HG03469 (cell line): Measurements from ENCODE around the gene EXTL1.

Experiments used
- ATAC-seq: cut with Tn5 transposase; IDR thresholded peaks from one replicate; pipeline ENCODE4 v1.9.1; 2021; ENCODE audit warnings: mild to moderate bottlenecking, moderate library complexity, moderate number of reproducible peaks; ENCODE audit not compliant: unreplicated experiment

EXTL1 gene

GRCh38 chr1:26041978-26042377, 20.4 kb downstream of the EXTL1 start:
- no peak for ATAC-seq

GRCh38 chr1:26043765-26044164, 22.2 kb downstream of the EXTL1 start:
- ATAC-seq = no peak

- ATAC-seq = no peak
These were observed 22.8 kb downstream of the EXTL1 start for GRCh38 chr1:26044414-26044813.

DNA sequence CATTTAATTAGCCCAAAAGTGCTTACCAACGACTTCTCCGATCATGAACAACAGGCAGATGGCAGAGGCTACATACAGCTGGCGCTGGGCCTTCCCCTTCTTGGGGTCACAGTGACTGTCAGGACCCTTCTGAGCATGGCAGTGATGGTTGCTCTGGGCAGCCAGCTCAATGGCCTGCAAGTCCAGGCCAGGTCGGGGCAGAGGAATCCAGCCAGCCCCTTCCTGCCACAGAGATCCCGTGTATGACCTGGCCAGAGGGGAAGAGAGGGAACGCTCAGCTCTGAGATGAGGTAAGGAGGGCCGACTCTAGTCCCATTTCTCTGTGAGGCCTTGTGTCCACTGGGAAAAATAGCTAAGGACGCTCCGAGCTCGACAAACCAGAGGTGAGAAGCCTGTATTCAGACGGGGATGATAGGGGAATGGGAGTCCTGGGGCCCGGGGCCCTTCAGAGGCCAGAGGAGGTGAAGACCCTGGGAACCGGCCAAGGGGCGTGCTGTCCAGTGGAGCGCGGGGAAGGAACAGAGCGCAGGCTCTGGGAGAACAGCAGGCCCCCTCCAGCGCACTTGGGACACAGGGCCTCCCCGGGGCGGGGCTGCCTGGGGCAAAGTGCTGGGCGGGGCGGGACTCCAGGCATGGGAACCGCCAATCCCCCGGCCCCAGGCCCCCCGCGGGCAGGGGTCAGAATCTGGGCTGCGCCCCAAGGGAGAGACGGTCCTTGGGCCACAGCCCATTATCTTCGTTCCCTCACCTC, 23.6 kb downstream of the EXTL1 start:
- no peak for ATAC-seq

DNA sequence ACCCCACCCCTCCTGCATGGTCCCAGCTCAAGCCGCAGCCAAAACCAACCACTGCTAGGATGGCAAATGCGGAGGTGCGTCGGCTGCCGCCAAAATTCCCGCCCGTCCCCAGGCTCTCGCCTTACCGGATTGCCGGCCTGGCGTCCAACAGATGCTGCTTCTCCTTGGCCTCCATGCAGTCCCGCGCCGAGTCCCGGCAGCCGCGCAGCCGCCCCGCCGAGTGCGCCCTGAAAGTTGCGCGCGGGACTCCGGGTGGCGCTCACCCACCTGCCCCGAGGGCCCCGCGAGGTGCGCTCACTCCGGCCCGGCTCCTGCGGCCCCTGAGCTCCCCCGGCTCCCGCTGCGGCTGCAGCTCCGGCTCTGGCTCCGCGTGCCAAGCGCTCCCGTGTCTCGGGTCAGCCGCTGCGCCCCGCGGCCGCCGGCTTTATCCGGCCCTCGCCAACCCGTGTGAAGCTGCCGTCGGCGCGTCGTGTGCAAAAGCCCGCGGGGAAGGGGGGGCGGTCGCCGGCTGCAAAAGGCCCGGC, 24.2 kb downstream of the EXTL1 start, which contains the start of gene SLC30A2:
TSS of gene SLC30A2 (minus strand) at position 397 of the 524 bp plus-strand sequence. CDS start at position 175, 222 bp downstream.
- no peak for ATAC-seq

DNA sequence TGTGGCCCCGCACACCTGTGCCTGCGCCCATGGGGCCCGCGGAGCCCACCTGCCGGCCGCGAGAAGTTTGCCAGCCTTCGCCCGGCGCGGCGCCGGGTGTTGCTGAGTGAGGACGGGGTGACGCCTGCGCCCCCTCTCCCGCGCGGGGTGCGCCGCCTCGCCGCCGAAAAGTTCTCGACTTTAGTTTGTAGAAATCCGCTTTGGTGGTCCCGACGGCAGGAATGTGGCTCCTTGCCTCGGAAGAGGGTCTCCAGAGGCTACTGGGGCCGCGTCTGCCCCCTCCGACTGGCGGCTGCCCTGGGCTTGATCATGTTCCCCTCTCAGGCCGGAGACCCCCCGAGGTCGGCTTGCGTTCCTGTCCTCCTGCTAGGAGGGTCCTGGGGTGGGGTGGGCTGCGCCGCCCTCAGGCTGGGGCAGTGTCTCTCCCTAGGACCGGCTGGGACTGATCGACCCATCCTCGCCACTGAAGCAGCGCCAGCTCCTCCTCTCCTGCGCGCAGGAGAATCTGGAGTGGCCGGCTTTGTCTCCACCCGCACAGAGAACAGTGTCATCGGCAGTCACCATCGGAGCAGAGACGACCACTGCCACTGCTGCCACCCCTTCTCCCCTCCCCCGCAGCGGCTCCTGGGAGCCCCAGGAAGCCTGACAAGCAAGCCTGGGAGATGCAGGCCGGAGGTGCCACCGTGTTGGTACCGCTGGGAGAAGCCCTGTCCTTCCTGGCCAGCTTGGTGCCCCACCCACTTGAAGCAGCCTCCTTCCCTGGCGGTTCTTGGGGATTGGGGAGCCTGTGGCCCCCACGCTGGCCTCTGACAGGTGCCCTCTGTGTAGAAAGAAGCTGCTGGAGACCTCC, 24.9 kb downstream of the EXTL1 start:
- ATAC-seq = no peak

DNA sequence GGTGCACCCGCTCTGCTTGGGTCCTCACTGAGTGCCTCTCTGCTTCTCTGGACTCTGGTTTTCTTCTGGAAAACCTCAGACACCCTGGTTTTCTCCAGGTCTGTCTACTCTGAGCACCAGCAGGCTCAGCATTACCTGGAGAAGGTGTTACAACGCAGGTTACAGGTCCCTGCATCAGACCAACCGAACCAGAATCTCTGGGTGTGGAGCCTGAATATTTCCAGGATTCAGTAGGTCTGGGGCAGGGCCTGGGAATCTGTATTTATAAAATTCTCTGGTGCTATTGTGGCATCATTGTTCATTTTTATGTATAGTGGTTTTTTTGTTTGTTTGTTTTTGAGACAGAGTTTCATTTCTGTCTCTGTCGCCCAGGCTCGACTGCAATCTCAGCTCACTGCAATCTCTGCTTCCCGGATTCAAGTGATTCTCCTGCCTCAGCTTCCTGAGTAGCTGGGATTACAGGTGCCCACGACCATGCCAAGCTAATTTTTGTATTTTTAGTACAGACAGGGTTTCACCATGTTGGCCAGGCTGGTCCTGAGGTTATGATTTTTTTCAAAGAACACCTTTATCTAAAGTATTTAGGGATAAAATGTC, 25.8 kb downstream of the EXTL1 start:
- no peak for ATAC-seq

- ATAC-seq = no peak
These were observed 28.1 kb downstream of the EXTL1 start for GRCh38 chr1:26049531-26050247.

DNA sequence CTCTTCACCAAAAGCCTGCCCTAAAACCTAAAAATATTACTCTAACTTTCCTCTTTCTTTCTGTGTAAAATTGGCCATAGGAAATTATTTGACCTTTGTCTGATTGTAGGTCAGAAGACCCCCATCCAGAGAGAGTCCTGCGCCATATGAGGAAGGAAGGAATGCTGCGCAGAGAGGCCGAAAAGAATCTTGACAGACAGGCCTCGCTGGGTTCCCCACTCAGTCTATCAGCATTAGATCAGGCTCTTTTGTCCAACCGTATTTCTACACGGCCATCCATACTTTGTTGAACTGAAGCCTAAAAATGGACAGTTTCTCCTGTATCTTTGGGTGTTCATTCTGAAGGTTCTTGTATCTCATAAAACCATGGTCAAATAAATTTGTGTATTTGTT, 28.7 kb downstream of the EXTL1 start:
- ATAC-seq = no peak

DNA sequence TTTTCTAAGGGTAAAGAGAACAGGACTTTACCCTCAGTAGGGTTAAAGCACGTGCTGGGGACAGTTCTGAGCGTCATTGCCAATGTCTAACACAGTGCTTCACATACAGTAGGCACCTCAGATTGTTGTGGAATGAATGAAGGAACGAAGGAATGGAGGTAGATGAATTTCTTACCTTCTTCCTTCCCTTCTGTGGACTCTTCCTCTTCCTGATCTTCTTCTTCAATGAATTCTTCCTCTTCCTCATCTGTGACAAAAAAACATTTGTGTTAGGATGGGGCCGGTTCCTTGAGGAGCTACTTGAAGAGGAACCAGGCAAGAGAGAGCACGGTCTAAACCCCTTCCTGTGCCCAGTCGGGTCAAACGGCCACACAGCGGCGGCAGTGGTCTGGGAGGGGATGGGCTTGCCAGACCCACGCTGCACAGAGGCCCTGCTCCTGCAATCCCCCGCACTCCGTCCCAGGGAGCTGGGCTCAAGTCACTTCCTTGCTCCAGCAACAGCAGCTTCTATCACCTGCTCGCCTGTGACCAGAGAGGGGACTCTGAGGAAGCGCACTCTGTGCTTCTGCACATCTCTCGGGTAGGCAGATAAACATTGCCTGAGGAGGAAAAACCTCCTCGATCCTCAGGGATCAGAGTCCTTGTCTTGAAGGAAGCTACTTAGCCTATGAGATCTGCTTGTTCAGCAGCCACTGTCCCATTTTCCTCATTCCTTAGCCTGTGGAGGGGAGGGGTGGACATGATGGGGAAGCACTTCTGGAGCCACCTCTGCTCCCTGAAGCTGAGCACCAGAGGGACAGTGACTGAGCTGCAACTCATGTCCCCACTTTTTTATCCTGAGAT, 32.4 kb downstream of the EXTL1 start:
- ATAC-seq = no peak

GRCh38 chr1:26055041-26055440, 33.5 kb downstream of the EXTL1 start:
- no peak for ATAC-seq

GRCh38 chr1:26057189-26057588, 35.6 kb downstream of the EXTL1 start:
- ATAC-seq = no peak

GRCh38 chr1:26058052-26058595, 36.5 kb downstream of the EXTL1 start:
- ATAC-seq = no peak

DNA sequence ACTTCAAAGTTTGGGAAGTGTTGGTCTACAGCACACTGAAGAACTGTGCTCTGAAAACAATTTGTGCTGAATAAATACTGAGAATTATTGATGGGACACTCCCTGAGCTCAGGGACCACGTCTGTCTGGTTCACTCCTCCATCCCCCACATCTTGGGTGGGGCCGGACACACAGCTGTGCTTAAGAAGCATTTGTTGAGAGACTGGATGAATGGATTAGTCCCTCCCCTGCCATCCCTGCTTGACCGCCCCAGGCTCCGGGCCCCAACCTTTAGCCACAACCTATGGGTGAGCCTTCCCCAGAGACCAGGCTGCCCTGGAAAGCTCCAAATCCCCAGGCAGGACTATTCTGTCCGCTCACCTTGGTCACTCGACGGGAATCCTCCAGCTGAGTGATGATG, 38.3 kb downstream of the EXTL1 start:
- no peak for ATAC-seq

DNA sequence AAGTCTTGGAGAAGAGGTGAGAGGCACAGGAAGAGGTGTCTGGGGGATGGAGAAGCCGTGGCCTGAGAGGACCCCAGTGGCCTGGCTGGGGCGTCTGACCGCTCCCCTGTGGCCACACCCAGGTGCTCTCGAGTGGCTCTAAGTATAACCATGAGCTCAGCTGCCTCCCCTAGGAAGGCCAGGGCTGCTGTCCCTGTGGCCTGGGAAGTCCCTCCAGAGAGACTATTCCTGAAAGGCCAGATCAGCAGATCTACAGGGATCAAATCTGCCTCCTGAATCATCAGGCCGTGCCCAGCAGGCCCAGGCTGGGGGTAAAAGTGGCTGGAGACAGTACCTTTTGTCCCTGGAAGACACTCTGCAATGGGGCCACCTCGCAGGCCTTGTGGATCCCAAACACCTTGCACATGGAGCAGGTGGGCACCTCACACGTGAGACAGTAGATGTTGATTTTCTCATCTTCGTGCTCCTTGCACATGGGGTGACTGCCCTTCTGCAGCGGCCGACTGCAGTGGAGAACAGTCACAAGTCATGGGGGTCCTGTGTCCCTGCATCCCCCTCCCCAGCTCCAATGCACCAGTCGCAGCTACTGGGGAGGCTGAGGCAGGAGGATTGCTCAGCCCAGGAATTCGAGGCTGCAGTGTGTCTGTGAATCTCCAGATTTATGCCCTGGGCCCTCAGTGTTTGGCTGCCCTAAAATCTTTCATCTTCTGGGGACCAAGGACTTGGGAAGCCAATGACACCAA, 39.4 kb downstream of the EXTL1 start:
- ATAC-seq = no peak

DNA sequence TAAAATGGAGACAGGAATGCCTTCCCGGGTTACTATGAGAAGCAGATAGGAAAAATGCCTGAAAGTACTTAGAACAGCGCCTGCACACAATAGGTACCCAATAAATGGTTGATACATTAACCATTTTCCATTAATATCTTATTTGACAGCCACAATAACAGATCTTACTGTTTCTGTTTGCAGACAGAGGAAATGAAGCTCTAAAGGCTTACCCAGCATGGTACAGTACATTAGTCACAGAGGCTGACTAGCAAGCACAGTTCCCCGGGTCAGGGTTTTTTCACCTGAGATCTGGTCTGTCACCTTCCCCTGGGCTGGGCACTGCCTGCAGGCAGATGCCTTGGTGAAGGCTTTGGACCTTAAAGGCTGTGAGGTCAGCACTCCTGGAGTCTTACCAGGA, 43.0 kb downstream of the EXTL1 start:
- ATAC-seq = no peak

GRCh38 chr1:26066160-26066559, 44.6 kb downstream of the EXTL1 start:
- ATAC-seq = no peak

DNA sequence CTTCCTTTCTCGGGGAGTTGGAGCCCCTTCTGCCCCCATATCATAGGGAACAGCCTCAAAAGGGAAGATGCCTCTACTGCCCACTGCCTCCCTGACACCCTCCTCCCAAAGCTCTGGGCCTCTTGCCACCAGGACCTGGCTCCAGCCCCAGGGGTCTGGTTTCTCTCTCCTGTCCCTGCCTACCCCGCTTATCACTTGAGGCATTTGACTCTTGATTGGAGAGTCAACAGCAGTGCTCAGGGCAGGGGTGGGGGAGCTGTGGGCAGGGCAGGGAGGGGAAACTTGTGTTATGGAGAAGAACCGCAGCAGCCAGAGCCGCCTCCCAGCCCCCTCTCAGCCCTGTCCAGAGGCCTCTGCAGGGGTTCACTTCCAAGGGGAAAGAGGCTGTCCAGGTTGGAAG, 45.3 kb downstream of the EXTL1 start:
- no peak for ATAC-seq

DNA sequence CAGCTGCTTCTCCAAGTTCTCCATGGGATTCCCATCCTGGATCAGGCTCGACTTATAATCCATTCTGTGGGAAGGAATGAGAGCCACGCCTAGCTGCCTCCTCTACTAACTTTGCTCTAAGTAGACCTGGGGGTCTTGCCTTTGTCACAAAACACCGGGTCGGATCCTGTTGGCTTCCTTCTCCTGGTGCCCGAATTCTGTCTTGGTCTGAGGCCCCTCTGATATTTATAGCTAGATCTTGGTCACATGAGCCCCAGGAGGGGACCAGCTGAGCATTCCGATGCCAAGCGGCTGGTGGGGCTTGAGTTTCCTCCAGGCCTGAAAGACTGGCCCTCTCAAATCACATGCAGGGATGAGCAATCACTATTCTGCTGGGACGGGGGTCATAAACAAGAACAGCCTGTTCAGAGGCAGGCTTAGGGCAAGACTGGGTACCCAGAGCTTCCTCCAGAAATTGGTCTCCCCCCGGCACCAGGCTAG, 45.9 kb downstream of the EXTL1 start, which contains the start of gene TRIM63:
TSS of gene TRIM63 (minus strand) at position 199 of the 480 bp plus-strand sequence. CDS start at position 63, 136 bp downstream.
- no peak for ATAC-seq
